GM21825 (cell line): ENCODE results near the gene TMEM45A.
"Not testable (repeated sequence)": the region's sequence is repeated elsewhere in the genome, so short reads cannot be mapped to it uniquely, and the experiment has no call there.

Experiments used
- ATAC-seq: cut with Tn5 transposase; IDR thresholded peaks from one replicate; pipeline ENCODE4 v1.9.1; 2021; ENCODE audit warnings: mild to moderate bottlenecking, moderate library complexity; ENCODE audit not compliant: unreplicated experiment

The TMEM45A gene

GRCh38 chr3:100492059-100493006 lies at the start of gene TMEM45A:
TSS of gene TMEM45A (plus strand) at chr3:100492619. CDS start at chr3:100555212, 62,593 bp downstream.
- peak; percentile 97 for ATAC-seq

GRCh38 chr3:100443690-100444089 lies 48.7 kb upstream of the TMEM45A start:
- ATAC-seq = no peak

GRCh38 chr3:100447067-100447466 lies 45.4 kb upstream of the TMEM45A start:
- not testable (repeated sequence) for ATAC-seq

- no peak for ATAC-seq
Observed at GRCh38 chr3:100448079-100448478, 44.3 kb upstream of the TMEM45A start.

- ATAC-seq = no peak
Observed at GRCh38 chr3:100449214-100449613, 43.2 kb upstream of the TMEM45A start.

- no peak for ATAC-seq
Observed at GRCh38 chr3:100454677-100455076, 37.7 kb upstream of the TMEM45A start.

GRCh38 chr3:100455841-100456550 lies 36.4 kb upstream of the TMEM45A start:
- ATAC-seq = no peak

- ATAC-seq = no peak
Observed at GRCh38 chr3:100456745-100457144, 35.7 kb upstream of the TMEM45A start.

- no peak for ATAC-seq
Observed at GRCh38 chr3:100457811-100458210, 34.6 kb upstream of the TMEM45A start.

- no peak for ATAC-seq
Observed at GRCh38 chr3:100458814-100459213, 33.6 kb upstream of the TMEM45A start.

- ATAC-seq = peak; percentile 80
Observed at GRCh38 chr3:100463002-100463401, 29.4 kb upstream of the TMEM45A start.

GRCh38 chr3:100463646-100464155 lies 28.7 kb upstream of the TMEM45A start:
- no peak for ATAC-seq

GRCh38 chr3:100465892-100466777 lies 26.3 kb upstream of the TMEM45A start:
- ATAC-seq = no peak

- no peak for ATAC-seq
Observed at GRCh38 chr3:100467133-100467532, 25.3 kb upstream of the TMEM45A start.

GRCh38 chr3:100468676-100469075 lies 23.7 kb upstream of the TMEM45A start:
- ATAC-seq = no peak

- no peak for ATAC-seq
Observed at GRCh38 chr3:100470951-100471350, 21.5 kb upstream of the TMEM45A start.

GRCh38 chr3:100471444-100471843 lies 21.0 kb upstream of the TMEM45A start:
- ATAC-seq = no peak

- ATAC-seq = not testable (repeated sequence)
Observed at GRCh38 chr3:100477851-100478360, 14.5 kb upstream of the TMEM45A start.

GRCh38 chr3:100478521-100478920 lies 13.9 kb upstream of the TMEM45A start:
- not testable (repeated sequence) for ATAC-seq

GRCh38 chr3:100480081-100480480 lies 12.3 kb upstream of the TMEM45A start:
- no peak for ATAC-seq
